HCT116 (cell line): ENCODE measurements around the gene METTL22. TPM values are rescaled to one million over a fixed set of nuclear protein-coding genes. Genes with fewer than 3 reads are reported as not detected.

ENCODE experiments used
- ATAC-seq: fragments of 200-7000 bp; cut with Tn5 transposase; 2 replicates; pipeline ENCODE4 v1.9.1; 2020; ENCODE audit warnings: mild to moderate bottlenecking, moderate library complexity
- BruUV-seq: library from RNA; stranded (reverse); fragments of 400-500 nt; replicated peaks from 2 replicates; lab custom pipeline; 2021; lab: Mats Ljungman, UMichigan
- CTCF ChIA-PET: fragments of 300-600 bp; sonication (Branson Sonifier 250); formaldehyde crosslinking; loops from one replicate; lab custom pipeline; 2021; ENCODE audit warnings: antibody characterized with exemption; lab: Charles Lee
- POLR2A ChIA-PET: fragments of 300-600, 350-600 bp; sonication (Branson Sonifier 250); formaldehyde crosslinking; loops from one replicate; lab custom pipeline; 2021; ENCODE audit warnings: antibody characterized with exemption; lab: Charles Lee
- RAD21 ChIA-PET, 2 experiments: fragments of 300-600 bp; sonication (Branson Sonifier 250); formaldehyde crosslinking; loops; one replicate each; lab custom pipeline; 2023; ENCODE audit warnings: low total read pairs in 2 of 2; ENCODE audit not compliant: uncharacterized antibody in 2 of 2, unreplicated experiment in 2 of 2, low non-redundant PET in 1 of 2; lab: Charles Lee
- DNase-seq: peaks from one replicate; pipeline ENCODE4 v3.0.0-alpha.2; 2010; ENCODE audit warnings: low read depth, low spot score
- H2AFZ ChIP-seq: fragments of 200-600 bp; shearing (Covaris generic), sonication (generic); 2 replicates; pipeline ENCODE4 v1.6.1; 2017; ENCODE audit warnings: low read depth, mixed run types, mixed read lengths, antibody characterized with exemption, low read length; ENCODE audit not compliant: poor library complexity, severe bottlenecking
- H3K27ac ChIP-seq: 2 replicates; pipeline ENCODE4 v1.5.1; 2012; ENCODE audit warnings: low read depth, low read length
- H3K27me3 ChIP-seq: fragments of 200-600 bp; sonication (generic); 2 replicates; pipeline ENCODE4 v1.6.1; 2016; ENCODE audit warnings: mixed run types, low read length, mixed read lengths; ENCODE audit not compliant: insufficient read depth
- H3K36me3 ChIP-seq, 2 experiments: fragments of 200-500 bp in 1 of 2; fragments of 200-600 bp in 1 of 2; sonication (Bioruptor generic) in 1 of 2; sonication (generic) in 1 of 2; 2 replicates each; pipeline versions ENCODE4 v1.5.1 to v1.6.1; 2014 to 2016; ENCODE audit warnings: low read length in 2 of 2, inconsistent platforms in 1 of 2, mixed read lengths in 1 of 2, mixed run types in 1 of 2; ENCODE audit not compliant: insufficient read depth in 2 of 2, control insufficient read depth in 1 of 2
- H3K4me1 ChIP-seq, 2 experiments: fragments of 200-600 bp in 1 of 2; sonication (generic) in 1 of 2; 2 replicates each; pipeline versions ENCODE4 v1.5.1 to v1.6.1; 2012 to 2017; ENCODE audit warnings: low read length in 2 of 2, inconsistent platforms in 1 of 2, mild to moderate bottlenecking in 1 of 2, mixed read lengths in 1 of 2, mixed run types in 1 of 2, moderate library complexity in 1 of 2; ENCODE audit not compliant: insufficient read depth in 2 of 2, control insufficient read depth in 1 of 2
- H3K4me2 ChIP-seq: fragments of 200-600 bp; sonication (generic); 2 replicates; pipeline ENCODE4 v1.6.1; 2017; ENCODE audit warnings: mixed run types, low read length, mixed read lengths
- H3K4me3 ChIP-seq, 2 experiments: fragments of 200-600 bp in 1 of 2; sonication (generic) in 1 of 2; replicated peaks in 1 of 2; 2 replicates each; pipeline ENCODE4 v1.5.1; 2011 to 2016; ENCODE audit warnings: low read length in 2 of 2, control low read depth in 1 of 2, low read depth in 1 of 2, mild to moderate bottlenecking in 1 of 2, mixed read lengths in 1 of 2, mixed run types in 1 of 2
- H3K79me2 ChIP-seq: fragments of 200-600 bp; sonication (generic); 2 replicates; pipeline ENCODE4 v1.6.1; 2017; ENCODE audit warnings: mild to moderate bottlenecking, mixed run types, low read length, moderate library complexity, mixed read lengths; ENCODE audit not compliant: insufficient read depth
- H3K9ac ChIP-seq: fragments of 200-600 bp; sonication (generic); 2 replicates; pipeline ENCODE4 v1.6.1; 2016; ENCODE audit warnings: low read length, mixed read lengths
- H3K9me2 ChIP-seq: fragments of 200-600 bp; sonication (generic), shearing (Covaris generic); 2 replicates; pipeline ENCODE4 v1.6.1; 2017; ENCODE audit warnings: mixed run types, mild to moderate bottlenecking, moderate library complexity; ENCODE audit not compliant: insufficient read depth
- H3K9me3 ChIP-seq, 2 experiments: fragments of 200-500 bp in 1 of 2; fragments of 200-600 bp in 1 of 2; sonication (Bioruptor generic) in 1 of 2; sonication (generic) in 1 of 2; 2 replicates each; pipeline ENCODE4 v1.6.1; 2014 to 2017; ENCODE audit warnings: low read length in 2 of 2, mixed read lengths in 2 of 2, inconsistent platforms in 1 of 2, low read depth in 1 of 2, mild to moderate bottlenecking in 1 of 2, mixed run types in 1 of 2, moderate library complexity in 1 of 2; ENCODE audit not compliant: control insufficient read depth in 1 of 2, insufficient read depth in 1 of 2
- H4K20me1 ChIP-seq: fragments of 200-600 bp; sonication (generic), shearing (Covaris generic); 2 replicates; pipeline ENCODE4 v1.6.1; 2017; ENCODE audit warnings: mixed run types, mild to moderate bottlenecking, moderate library complexity; ENCODE audit not compliant: insufficient read depth
- CBX3 ChIP-seq: IDR thresholded peaks from 2 replicates; pipeline ENCODE4 v1.6.1; 2012; ENCODE audit warnings: low read depth
- CEBPB ChIP-seq: IDR thresholded peaks from 2 replicates; pipeline ENCODE4 v1.6.1; 2012; ENCODE audit warnings: low read depth
- EGR1 ChIP-seq: IDR thresholded peaks from 2 replicates; pipeline ENCODE4 v1.6.1; 2012; ENCODE audit warnings: low read depth
- EZH2phosphoT487 ChIP-seq: fragments of 200-600 bp; IDR thresholded peaks from 2 replicates; pipeline ENCODE4 v1.6.1; 2018; ENCODE audit warnings: antibody characterized with exemption, borderline replicate concordance
- FOSL1 ChIP-seq: IDR thresholded peaks from 2 replicates; pipeline ENCODE4 v1.6.1; 2012; ENCODE audit warnings: low read depth
- JUND ChIP-seq: IDR thresholded peaks from 2 replicates; pipeline ENCODE4 v1.6.1; 2012
- POLR2A ChIP-seq: IDR thresholded peaks from 2 replicates; pipeline ENCODE4 v1.7.0; 2011; ENCODE audit warnings: borderline replicate concordance; ENCODE audit not compliant: insufficient read depth, insufficient read length; ENCODE audit errors: extremely low read depth
- RAD21 ChIP-seq: IDR thresholded peaks from 2 replicates; pipeline ENCODE4 v1.6.1; 2012; ENCODE audit warnings: low read depth, mild to moderate bottlenecking
- SIN3A ChIP-seq: IDR thresholded peaks from 2 replicates; pipeline ENCODE4 v1.6.1; 2012; ENCODE audit warnings: low read depth
- TCF7L2 ChIP-seq: IDR thresholded peaks from 2 replicates; pipeline ENCODE4 v1.7.0; 2011; ENCODE audit warnings: borderline replicate concordance, inconsistent platforms; ENCODE audit not compliant: insufficient read depth, insufficient read length; ENCODE audit errors: extremely low read depth
- YY1 ChIP-seq: IDR thresholded peaks from 2 replicates; pipeline ENCODE4 v1.6.1; 2011; ENCODE audit warnings: low read length, low read depth, moderate library complexity, mild to moderate bottlenecking; ENCODE audit not compliant: insufficient replicate concordance; ENCODE audit errors: extremely low read depth
- ZNF274 ChIP-seq: fragments of 200-500 bp; sonication (Bioruptor generic); IDR thresholded peaks from 2 replicates; pipeline ENCODE4 v1.6.1; 2014; ENCODE audit warnings: mild to moderate bottlenecking, low read depth, low read length, inconsistent platforms
- intact Hi-C: fragments of 100-400 bp; cut with micrococcal nuclease; formaldehyde crosslinking; loops from 2 replicates; pipeline ENCODE4 v1.10.0; 2022
- total RNA-seq: library from RNA; stranded (reverse); gene quantifications from one replicate; pipeline ENCODE4 v1.2.1, GENCODE V29; 2021; ENCODE audit not compliant: unreplicated experiment
- TF ChIP-seq, protein P1 (sequence below): IDR thresholded peaks from 2 replicates; pipeline ENCODE4 v1.6.1; 2012; ENCODE audit warnings: low read depth
- TF ChIP-seq, protein P2 (sequence below): IDR thresholded peaks from 2 replicates; pipeline ENCODE4 v1.6.1; 2011; ENCODE audit warnings: mild to moderate bottlenecking, low read length, moderate library complexity; ENCODE audit not compliant: insufficient replicate concordance; ENCODE audit errors: extremely low read depth
- TF ChIP-seq, protein P3 (sequence below): IDR thresholded peaks from 2 replicates; pipeline ENCODE4 v1.6.1; 2012

Gene METTL22
- total RNA-seq, 1 experiment from 2014 or later = 33.3 TPM

DNA sequence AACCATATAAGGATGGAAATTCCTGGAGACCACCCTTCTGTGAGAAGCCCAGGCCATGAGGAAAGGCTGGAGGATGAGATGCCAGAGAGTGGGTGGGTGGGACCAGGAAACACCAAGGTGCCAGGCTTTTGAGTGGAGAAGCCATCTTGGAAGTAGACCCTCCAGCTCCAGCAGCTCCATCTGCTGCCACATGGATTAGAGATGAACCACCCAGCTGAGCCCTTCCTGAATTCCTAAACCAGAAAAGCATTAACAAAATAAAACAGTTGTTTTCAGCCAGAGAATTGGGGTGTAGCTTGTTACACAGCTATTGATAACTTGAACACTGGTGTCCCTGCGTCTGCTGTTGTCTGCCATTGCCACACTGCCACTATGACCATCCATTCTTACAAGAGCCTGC is 24.9 kb upstream of the METTL22 start:
- ChIA-PET RAD21 (no interaction called here), CTCF (interaction anchor here (1.3 kb wide), 1 partner anchor 13 kb away, joined by 3 read pairs; no protein-coding TSS in a partner anchor), POLR2A (no interaction called here)
- H3K9ac ChIP-seq = no peak overlapping the region
- ATAC-seq (no peak), DNase-seq (no peak)
- intact Hi-C loops = no loop called here
- no peaks in the 10 kb centered on the region for H3K9me2 ChIP-seq
- TF ChIP-seq FOSL1 (no peak), POLR2A (no peak), RAD21 (no peak), TCF7L2 (no peak), SIN3A (no peak), JUND (no peak), EGR1 (no peak), EZH2phosphoT487 (no peak), ZNF274 (no peak), YY1 (no peak), CBX3 (no peak), CEBPB (no peak)
- TF ChIP-seq, protein P1, sequence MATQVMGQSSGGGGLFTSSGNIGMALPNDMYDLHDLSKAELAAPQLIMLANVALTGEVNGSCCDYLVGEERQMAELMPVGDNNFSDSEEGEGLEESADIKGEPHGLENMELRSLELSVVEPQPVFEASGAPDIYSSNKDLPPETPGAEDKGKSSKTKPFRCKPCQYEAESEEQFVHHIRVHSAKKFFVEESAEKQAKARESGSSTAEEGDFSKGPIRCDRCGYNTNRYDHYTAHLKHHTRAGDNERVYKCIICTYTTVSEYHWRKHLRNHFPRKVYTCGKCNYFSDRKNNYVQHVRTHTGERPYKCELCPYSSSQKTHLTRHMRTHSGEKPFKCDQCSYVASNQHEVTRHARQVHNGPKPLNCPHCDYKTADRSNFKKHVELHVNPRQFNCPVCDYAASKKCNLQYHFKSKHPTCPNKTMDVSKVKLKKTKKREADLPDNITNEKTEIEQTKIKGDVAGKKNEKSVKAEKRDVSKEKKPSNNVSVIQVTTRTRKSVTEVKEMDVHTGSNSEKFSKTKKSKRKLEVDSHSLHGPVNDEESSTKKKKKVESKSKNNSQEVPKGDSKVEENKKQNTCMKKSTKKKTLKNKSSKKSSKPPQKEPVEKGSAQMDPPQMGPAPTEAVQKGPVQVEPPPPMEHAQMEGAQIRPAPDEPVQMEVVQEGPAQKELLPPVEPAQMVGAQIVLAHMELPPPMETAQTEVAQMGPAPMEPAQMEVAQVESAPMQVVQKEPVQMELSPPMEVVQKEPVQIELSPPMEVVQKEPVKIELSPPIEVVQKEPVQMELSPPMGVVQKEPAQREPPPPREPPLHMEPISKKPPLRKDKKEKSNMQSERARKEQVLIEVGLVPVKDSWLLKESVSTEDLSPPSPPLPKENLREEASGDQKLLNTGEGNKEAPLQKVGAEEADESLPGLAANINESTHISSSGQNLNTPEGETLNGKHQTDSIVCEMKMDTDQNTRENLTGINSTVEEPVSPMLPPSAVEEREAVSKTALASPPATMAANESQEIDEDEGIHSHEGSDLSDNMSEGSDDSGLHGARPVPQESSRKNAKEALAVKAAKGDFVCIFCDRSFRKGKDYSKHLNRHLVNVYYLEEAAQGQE = no peak
- TF ChIP-seq, protein P2, sequence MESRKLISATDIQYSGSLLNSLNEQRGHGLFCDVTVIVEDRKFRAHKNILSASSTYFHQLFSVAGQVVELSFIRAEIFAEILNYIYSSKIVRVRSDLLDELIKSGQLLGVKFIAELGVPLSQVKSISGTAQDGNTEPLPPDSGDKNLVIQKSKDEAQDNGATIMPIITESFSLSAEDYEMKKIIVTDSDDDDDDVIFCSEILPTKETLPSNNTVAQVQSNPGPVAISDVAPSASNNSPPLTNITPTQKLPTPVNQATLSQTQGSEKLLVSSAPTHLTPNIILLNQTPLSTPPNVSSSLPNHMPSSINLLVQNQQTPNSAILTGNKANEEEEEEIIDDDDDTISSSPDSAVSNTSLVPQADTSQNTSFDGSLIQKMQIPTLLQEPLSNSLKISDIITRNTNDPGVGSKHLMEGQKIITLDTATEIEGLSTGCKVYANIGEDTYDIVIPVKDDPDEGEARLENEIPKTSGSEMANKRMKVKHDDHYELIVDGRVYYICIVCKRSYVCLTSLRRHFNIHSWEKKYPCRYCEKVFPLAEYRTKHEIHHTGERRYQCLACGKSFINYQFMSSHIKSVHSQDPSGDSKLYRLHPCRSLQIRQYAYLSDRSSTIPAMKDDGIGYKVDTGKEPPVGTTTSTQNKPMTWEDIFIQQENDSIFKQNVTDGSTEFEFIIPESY = no peak
- TF ChIP-seq, protein P3, sequence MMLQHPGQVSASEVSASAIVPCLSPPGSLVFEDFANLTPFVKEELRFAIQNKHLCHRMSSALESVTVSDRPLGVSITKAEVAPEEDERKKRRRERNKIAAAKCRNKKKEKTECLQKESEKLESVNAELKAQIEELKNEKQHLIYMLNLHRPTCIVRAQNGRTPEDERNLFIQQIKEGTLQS = no peak
- H4K20me1 ChIP-seq = no peaks in the 10 kb centered on the region
- no peak overlapping the region for H3K4me2 ChIP-seq
- no peaks in the 10 kb centered on the region for H3K9me3 ChIP-seq
- no peaks in the 10 kb centered on the region for H3K4me1 ChIP-seq
- H2AFZ ChIP-seq = no peak overlapping the region
- no peaks in the 10 kb centered on the region for H3K79me2 ChIP-seq
- H3K36me3 ChIP-seq = no peaks in the 10 kb centered on the region
- H3K27ac ChIP-seq = no peak overlapping the region
- no peak overlapping the region for H3K4me3 ChIP-seq
- peaks cover 5% of the 10 kb centered on the region; the same call in 1 of the 2 replicates for H3K27me3 ChIP-seq
- no TSS peak for BruUV-seq
